ENCODE measurements around the gene DIRAS1. TPM values are rescaled to one million over a fixed set of nuclear protein-coding genes. Genes with fewer than 3 reads are reported as not detected.

The DIRAS1 gene
- total RNA-seq (2022; extraction: Qiagen RNA extraction; ENCODE audit: low read depth), result 3.3 to 4.2 TPM (median 3.7 TPM) in 5 replicates

DNA sequence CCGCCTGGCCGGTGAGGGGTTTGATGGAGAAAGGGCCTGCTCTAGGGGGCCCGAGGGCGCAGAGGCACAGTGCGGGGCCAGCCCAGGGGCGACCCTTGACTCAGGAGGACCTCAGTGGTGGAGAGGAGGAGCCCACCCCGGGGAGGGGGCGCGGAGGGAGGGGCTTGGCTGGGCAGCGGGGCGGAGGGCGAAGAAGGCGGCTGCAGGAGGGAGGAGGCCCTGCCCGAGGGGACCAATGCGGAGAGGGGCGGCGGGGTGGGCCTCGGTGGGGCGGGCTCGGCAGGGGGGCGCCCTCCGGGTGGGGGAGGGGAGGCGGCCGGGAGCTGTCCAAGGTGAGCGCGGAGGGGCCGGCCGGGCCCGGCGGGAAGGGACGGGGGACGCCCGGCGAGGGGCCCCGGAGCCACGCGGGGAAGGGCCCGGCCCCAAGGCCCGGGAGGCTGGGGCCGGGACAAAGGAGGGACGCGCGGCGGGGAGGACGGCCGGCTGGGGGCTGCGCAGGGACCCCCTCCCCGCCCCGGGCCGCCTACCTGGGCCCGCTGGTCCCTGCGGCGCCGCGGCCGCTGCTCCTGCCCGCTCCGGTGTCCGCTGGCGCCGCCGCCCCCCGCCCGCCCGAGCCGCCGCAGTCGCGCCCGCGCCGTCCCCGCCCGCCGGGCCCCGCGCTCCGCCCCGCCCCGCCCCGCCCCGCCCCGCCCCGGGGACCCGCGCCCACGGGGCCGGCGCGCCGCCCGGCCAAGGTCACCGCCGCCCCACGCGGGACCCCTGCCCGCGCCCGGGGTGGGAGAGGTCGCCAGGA is at the start of gene DIRAS1:
DIRAS1 (minus strand) TSS at position 596 of the 793 bp plus-strand sequence. CDS start 3,566 bp downstream, outside the sequence.

GRCh38 chr19:2739602-2740313 is 18.6 kb upstream of the DIRAS1 start, which contains the start of gene SLC39A3:
Gene SLC39A3 (minus strand): TSS chr19:2740017. CDS start chr19:2737257, 2,760 bp downstream.

DNA sequence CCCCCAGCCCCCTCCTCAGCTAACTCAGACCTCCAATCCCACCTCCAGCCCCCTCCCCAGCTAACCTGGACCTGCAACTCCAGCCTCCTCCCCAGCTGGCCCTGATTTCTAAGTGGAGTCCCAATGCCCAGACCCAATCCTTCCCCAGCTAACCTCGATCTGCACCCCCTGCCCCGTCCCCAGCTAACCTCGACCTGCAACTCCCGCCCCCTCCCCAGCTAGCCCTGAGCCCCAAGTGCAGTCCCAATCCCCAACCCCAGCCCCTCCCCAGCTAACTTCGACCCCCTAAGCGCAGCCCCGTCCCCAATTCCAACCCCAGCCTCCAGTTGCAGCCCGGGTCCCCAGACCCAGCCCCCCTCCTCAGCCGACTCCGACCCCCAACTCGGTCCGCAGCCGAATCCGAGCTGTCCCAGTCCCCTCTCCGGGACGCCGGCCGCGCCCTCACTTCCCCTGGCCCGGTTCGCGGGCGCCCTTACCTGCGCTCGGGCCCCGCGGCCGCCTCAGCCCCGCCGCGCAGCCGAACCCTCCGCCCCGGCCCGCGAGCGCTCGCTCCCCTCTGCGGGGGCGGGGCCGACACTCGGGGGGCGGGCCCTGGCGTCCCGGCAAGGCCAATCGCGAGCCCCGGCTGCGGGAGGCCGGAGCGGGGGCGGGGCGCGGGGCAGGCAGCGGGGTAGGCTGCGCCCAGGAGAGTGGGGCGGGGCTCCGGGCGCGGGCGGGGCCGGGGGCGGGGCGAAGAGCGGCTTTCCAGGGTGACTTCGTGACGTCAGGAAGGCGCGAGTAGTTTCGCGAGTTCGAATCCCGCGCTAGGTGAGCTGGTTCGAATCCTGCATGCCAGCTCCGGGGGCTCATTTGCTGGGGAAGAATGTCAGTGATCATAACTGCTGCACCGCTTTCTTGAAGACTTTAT is 18.7 kb downstream of the DIRAS1 start, which contains the start of gene GNG7:
GNG7 (minus strand) TSS at position 525 of the 907 bp plus-strand sequence. CDS start 182,006 bp downstream, outside the sequence.

Other genes starting within 250 kb of the DIRAS1 start
- 61.9 to 89.9 TPM (median 83.4 TPM) in 5 replicates for gene GADD45B, start 245.2 kb downstream of the DIRAS1 start, total RNA-seq (2022; extraction: Qiagen RNA extraction; ENCODE audit: low read depth)
- 0.05 to 0.08 TPM (median 0.06 TPM) in 4 of 5 replicates, not detected in the other for gene GNG7, start 18.7 kb downstream of the DIRAS1 start, total RNA-seq (2022; extraction: Qiagen RNA extraction; ENCODE audit: low read depth)
- 23.2 to 31.3 TPM (median 29.2 TPM) in 5 replicates for gene SLC39A3, start 18.6 kb upstream of the DIRAS1 start, total RNA-seq (2022; extraction: Qiagen RNA extraction; ENCODE audit: low read depth)
- gene SGTA, start 61.9 kb upstream of the DIRAS1 start, total RNA-seq (2022; extraction: Qiagen RNA extraction; ENCODE audit: low read depth), result 56.7 to 79.5 TPM (median 71.6 TPM) in 5 replicates
- 77.2 to 103 TPM (median 95.6 TPM) in 5 replicates for gene THOP1, start 64.1 kb upstream of the DIRAS1 start, total RNA-seq (2022; extraction: Qiagen RNA extraction; ENCODE audit: low read depth)
- 0.71 to 1.1 TPM (median 0.80 TPM) in 5 replicates for gene ZNF554, start 98.5 kb upstream of the DIRAS1 start, total RNA-seq (2022; extraction: Qiagen RNA extraction; ENCODE audit: low read depth)
- 1.2 to 2.8 TPM (median 2.3 TPM) in 5 replicates for gene ZNF555, start 120.1 kb upstream of the DIRAS1 start, total RNA-seq (2022; extraction: Qiagen RNA extraction; ENCODE audit: low read depth)
- gene ZNF556, start 146.0 kb upstream of the DIRAS1 start, total RNA-seq (2022; extraction: Qiagen RNA extraction; ENCODE audit: low read depth), result 0.05 to 0.40 TPM (median 0.06 TPM) in 3 of 5 replicates, not detected in the others
- gene ZNF57, start 179.6 kb upstream of the DIRAS1 start, total RNA-seq (2022; extraction: Qiagen RNA extraction; ENCODE audit: low read depth), result 2.1 to 2.9 TPM (median 2.8 TPM) in 5 replicates
- gene ZNF77, start 223.6 kb upstream of the DIRAS1 start, total RNA-seq (2022; extraction: Qiagen RNA extraction; ENCODE audit: low read depth), result 1.6 to 2.4 TPM (median 2.0 TPM) in 5 replicates

Measured in A549 treated with GW870086 at 1 μM for 4 hours (cell line).